Measurements from ENCODE around the gene ATF2. TPM values are rescaled to one million over a fixed set of nuclear protein-coding genes. Genes with fewer than 3 reads are reported as not detected.

Gene ATF2
- total RNA-seq, 4 donors from 2014 or later, result 52.9 to 81.5 (median 59.8) TPM

GRCh38 chr2:175188761-175189160, 20.8 kb upstream of the ATF2 start:
- no peak for TF ChIP-seq CTCF (IDR thresholded peaks at IDR 0.05; ENCODE audit: low read depth)

- no peak for TF ChIP-seq CTCF (IDR thresholded peaks at IDR 0.05; ENCODE audit: low read depth)
Measured at GRCh38 chr2:175187378-175187777, 19.4 kb upstream of the ATF2 start.

DNA sequence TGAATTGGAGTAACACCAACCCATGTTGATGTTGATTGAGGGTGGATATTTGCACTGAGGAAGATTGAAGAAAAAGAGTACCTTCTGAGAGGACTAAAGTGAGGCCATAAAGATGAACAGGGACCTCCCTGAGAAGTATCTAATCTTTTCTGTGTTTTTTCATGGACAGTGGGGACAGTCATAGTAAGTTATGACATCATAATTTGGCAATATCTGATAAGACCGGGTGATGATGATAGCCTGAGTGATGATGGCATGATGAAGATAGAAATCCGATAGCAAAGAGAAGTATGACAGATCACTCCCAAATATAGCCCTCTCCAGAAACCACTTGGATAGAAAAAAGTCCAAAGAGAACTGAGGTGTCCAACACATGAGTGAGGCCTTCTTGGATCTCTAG, 15.7 kb upstream of the ATF2 start:
- no peak for TF ChIP-seq CTCF (IDR thresholded peaks at IDR 0.05; ENCODE audit: low read depth)

DNA sequence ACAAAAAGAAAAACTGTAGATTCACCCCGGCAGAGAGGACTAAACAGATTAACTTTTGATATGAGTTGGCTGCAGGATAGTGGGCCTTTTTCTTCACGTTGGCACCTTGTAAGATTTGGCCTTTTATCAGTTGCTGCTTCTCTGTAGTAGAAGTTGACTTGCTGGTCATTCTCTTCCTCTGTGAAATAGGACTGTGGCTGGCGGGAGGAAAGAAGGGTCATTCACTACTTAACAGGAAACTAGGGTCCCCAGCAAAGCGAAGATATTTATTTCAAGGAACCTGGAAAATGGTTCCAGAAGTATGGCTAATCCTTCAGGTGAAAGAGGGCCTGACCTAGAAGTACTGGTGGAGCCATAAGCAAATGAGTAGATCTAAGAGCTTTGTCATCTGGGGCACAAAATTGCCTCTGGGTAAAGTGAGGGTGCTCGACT, 13.9 kb upstream of the ATF2 start:
- no peak for TF ChIP-seq CTCF (IDR thresholded peaks at IDR 0.05; ENCODE audit: low read depth)

- TF ChIP-seq CTCF (IDR thresholded peaks at IDR 0.05; ENCODE audit: low read depth), result no peak
Measured at GRCh38 chr2:175181104-175181876, 13.3 kb upstream of the ATF2 start, which contains the start of gene ATP5MC3. Gene ATP5MC3, minus strand, starts transcription at chr2:175181710. Its CDS starts 317 bp downstream, at chr2:175181393.

GRCh38 chr2:175180701-175181103, 12.7 kb upstream of the ATF2 start:
- TF ChIP-seq CTCF (IDR thresholded peaks at IDR 0.05; ENCODE audit: low read depth), result no peak

DNA sequence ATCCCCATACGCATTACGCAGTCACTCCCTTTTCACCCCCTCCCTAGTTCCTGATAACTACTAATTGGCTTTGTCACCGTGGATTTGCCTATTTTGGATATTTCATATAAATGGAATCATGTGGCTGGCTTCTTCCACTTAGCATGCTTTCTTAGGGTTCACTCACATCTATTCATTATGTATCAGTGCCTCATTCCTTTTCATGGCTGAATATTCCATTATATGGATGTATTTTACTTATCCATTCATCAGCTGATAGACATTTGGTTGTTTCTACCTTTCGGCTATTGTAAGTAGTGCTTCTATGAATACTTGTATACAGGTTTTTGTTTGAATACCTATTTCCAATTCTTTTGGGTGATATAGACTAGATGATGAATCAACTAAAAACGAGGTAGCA, 8.6 kb upstream of the ATF2 start:
- TF ChIP-seq CTCF (IDR thresholded peaks at IDR 0.05; ENCODE audit: low read depth), result no peak
